Dedifferentiated amniotic fluid mesenchymal stem cell (primary cell): ENCODE data around the gene CPNE7.

Source experiments
- DNase-seq: peaks from one replicate; pipeline ENCODE4 v3.0.0-alpha.2; 2016; ENCODE audit errors: extremely low spot score

Gene CPNE7

GRCh38 chr16:89549007-89549700 lies 26.4 kb upstream of the CPNE7 start:
- DNase-seq = no peak

- no peak for DNase-seq
Observed at GRCh38 chr16:89550421-89551007, 25.0 kb upstream of the CPNE7 start.

- DNase-seq = no peak
Observed at GRCh38 chr16:89552329-89552728, 23.2 kb upstream of the CPNE7 start.

GRCh38 chr16:89552913-89553312 lies 22.6 kb upstream of the CPNE7 start:
- no peak for DNase-seq

GRCh38 chr16:89553733-89554132 lies 21.8 kb upstream of the CPNE7 start:
- no peak for DNase-seq

GRCh38 chr16:89554343-89554742 lies 21.2 kb upstream of the CPNE7 start:
- no peak for DNase-seq

GRCh38 chr16:89555265-89555664 lies 20.3 kb upstream of the CPNE7 start:
- DNase-seq = no peak

- DNase-seq = no peak
Observed at GRCh38 chr16:89555780-89556179, 19.8 kb upstream of the CPNE7 start.

GRCh38 chr16:89556750-89557689 lies 18.5 kb upstream of the CPNE7 start:
- peak; percentile 57 for DNase-seq

GRCh38 chr16:89557690-89558490 lies 17.7 kb upstream of the CPNE7 start:
- DNase-seq = no peak

GRCh38 chr16:89560378-89561141 lies 15.0 kb upstream of the CPNE7 start, which contains the start of gene RPL13:
Gene RPL13 (plus strand): TSS chr16:89560682. CDS start chr16:89560960, 278 bp downstream.
- peak; percentile 94 for DNase-seq

- no peak for DNase-seq
Observed at GRCh38 chr16:89561142-89561883, 14.2 kb upstream of the CPNE7 start.

- no peak for DNase-seq
Observed at GRCh38 chr16:89561884-89562599, 13.5 kb upstream of the CPNE7 start.

GRCh38 chr16:89562939-89563338 lies 12.6 kb upstream of the CPNE7 start:
- DNase-seq = no peak

GRCh38 chr16:89563639-89564392 lies 11.7 kb upstream of the CPNE7 start:
- DNase-seq = no peak

GRCh38 chr16:89564476-89565255 lies 10.9 kb upstream of the CPNE7 start:
- no peak for DNase-seq

GRCh38 chr16:89565256-89565505 lies 10.4 kb upstream of the CPNE7 start:
- DNase-seq = no peak
